ENCODE results near the gene MRPS23. TPM values are rescaled to one million over a fixed set of nuclear protein-coding genes. Genes with fewer than 3 reads are reported as not detected.

Gene MRPS23
- total and polyA plus RNA-seq, 2 of the 8 experiments (the other 6 are each of a cell fraction or from before 2014, with no cell fraction given) = 38.6 to 60.4 TPM

DNA sequence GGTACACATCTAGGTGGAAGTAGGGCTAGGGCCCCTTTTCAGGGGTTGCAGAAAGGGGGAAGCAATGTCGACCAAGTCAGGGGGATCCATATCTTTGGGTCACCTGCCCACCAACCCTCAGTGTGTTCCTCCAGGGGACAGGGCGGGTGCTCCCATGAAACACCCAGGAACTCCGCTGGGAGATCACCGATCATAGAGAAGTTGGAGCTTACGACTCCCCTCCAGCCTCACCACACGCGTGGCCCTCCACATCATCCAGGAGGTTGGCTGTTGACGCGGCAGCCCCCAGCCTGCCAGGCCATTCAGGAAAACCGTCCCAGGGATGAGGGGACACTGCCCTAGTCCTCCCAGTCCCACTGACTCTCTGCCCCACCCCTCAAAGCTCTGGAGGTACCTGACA, 17.3 kb upstream of the MRPS23 start (continued):
- TF ChIP-seq, protein P1, sequence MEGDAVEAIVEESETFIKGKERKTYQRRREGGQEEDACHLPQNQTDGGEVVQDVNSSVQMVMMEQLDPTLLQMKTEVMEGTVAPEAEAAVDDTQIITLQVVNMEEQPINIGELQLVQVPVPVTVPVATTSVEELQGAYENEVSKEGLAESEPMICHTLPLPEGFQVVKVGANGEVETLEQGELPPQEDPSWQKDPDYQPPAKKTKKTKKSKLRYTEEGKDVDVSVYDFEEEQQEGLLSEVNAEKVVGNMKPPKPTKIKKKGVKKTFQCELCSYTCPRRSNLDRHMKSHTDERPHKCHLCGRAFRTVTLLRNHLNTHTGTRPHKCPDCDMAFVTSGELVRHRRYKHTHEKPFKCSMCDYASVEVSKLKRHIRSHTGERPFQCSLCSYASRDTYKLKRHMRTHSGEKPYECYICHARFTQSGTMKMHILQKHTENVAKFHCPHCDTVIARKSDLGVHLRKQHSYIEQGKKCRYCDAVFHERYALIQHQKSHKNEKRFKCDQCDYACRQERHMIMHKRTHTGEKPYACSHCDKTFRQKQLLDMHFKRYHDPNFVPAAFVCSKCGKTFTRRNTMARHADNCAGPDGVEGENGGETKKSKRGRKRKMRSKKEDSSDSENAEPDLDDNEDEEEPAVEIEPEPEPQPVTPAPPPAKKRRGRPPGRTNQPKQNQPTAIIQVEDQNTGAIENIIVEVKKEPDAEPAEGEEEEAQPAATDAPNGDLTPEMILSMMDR (IDR thresholded peaks at IDR 0.05; ENCODE audit: control extremely low read depth in 1 of 3, insufficient read depth in 1 of 3, low read depth in 1 of 3, low read length in 3 of 3) = no peak
- TF ChIP-seq, protein P2, sequence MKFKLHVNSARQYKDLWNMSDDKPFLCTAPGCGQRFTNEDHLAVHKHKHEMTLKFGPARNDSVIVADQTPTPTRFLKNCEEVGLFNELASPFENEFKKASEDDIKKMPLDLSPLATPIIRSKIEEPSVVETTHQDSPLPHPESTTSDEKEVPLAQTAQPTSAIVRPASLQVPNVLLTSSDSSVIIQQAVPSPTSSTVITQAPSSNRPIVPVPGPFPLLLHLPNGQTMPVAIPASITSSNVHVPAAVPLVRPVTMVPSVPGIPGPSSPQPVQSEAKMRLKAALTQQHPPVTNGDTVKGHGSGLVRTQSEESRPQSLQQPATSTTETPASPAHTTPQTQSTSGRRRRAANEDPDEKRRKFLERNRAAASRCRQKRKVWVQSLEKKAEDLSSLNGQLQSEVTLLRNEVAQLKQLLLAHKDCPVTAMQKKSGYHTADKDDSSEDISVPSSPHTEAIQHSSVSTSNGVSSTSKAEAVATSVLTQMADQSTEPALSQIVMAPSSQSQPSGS (IDR thresholded peaks at IDR 0.05; ENCODE audit: low read length) = no peak
- TF ChIP-seq EZH2 (IDR thresholded peaks at IDR 0.05; ENCODE audit: low read depth, low read length, severe bottlenecking) (no peak), HDAC6 (IDR thresholded peaks at IDR 0.05; ENCODE audit: low read depth, low read length) (no peak), TCF12 (IDR thresholded peaks at IDR 0.05; ENCODE audit: low read depth, low read length) (no peak), CEBPB (IDR thresholded peaks at IDR 0.05; ENCODE audit: low read depth, low read length) (no peak), KDM1A (IDR thresholded peaks at IDR 0.05; ENCODE audit: borderline replicate concordance, low read length) (no peak), POU5F1 (IDR thresholded peaks at IDR 0.05; ENCODE audit: low read depth, low read length) (no peak)
